NCI-H82 treated with DMSO at 0.1 percent for 48 hours (cell line): ENCODE results near the gene AOAH.
A peak's percentile ranks its signal among the peaks of the same experiment; 100 is the strongest.
"Not testable (repeated sequence)": the region's sequence is repeated elsewhere in the genome, so short reads cannot be mapped to it uniquely, and the experiment has no call there.

ENCODE experiments used
- DNase-seq: peaks from one replicate; lab custom pipeline; 2025; ENCODE audit not compliant: unreplicated experiment; lab: John Stamatoyannopoulos, UW

Gene AOAH

DNA sequence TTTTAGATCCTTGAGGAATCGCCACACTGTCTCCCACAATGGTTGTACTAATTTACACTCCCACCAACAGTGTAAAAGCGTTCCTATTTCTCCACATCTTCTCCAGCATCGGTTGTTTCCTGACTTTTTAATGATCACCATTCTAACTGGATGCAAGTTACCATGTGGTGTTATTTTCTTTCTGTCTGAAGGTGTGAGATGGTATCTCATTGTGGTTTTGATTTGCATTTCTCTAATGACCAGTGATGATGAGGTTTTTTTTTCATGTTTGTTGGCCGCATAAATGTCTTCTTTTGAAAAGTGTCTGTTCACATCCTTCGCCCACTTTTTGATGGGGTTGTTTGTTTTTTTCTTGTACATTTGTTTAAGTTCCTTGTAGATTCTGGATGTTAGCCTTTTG is 20.4 kb downstream of the AOAH start:
- DNase-seq = not testable (repeated sequence)

DNA sequence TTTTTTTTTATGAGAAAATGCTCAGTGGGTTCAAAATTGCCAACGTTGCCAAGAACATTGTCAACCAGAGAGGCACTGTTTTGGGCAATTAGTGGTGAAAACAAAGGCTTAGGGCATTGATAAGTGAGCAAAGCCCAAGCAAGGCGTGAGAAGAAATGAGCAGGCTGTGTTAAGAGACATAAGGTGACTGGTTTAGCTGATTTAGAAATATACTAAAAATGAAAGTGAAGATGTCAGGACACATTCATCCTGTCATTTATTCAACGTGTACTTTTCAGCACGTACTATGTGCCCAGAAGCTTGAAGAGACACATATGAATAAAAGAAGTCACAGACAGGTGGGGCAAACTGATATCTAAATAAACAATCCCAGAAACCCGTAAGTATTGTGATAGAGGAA is 31.8 kb downstream of the AOAH start:
- DNase-seq = no peak

DNA sequence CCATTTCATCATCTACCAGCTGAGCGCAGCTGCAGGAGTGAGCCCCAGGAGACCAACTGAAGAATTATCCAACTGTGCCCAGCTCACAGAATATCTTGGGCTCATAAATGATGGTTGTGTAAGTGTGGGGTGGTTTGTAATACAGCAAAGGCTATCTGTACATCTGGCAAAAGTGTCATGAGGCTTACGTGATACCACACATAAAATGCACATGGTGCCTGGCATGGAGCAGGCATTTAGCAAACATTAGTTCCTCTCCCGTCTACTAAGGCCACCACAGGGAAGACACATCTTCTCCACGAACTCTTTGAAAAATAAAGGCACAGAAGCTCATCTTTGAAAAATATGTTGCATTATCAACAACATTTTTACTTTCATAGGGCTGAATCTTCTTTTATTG is 32.3 kb downstream of the AOAH start:
- DNase-seq = no peak

DNA sequence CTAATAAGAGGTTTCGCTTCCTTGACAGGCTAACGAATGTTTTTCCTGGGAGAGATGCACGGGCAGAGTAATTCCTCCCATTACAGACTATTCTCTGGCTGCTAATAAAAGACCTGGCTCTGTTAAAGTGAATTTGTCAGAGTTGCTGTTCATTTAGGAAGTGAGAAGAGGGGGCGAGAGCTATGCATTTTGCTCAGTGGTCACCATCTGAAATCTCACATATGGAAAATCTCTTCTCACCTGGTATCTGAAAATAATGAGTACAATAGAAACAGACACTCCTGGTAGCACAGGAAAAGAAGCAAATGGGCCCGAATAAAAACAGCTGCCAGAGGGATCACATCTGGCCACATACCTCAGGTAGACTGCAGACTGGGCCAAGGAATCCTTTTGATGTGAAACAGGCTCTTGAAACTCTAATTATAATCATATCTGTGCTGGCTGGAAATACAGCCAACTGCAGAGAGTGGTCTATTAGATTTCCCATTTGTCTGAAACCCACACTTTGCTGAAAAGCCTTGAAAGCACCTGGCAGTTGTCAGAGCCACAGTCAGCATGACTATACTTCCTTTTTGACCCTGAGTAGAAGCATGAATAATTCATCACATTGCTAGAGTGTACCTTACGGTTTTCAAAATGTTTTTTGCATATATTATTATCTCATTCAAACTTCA is 33.6 kb downstream of the AOAH start:
- DNase-seq = no peak

DNA sequence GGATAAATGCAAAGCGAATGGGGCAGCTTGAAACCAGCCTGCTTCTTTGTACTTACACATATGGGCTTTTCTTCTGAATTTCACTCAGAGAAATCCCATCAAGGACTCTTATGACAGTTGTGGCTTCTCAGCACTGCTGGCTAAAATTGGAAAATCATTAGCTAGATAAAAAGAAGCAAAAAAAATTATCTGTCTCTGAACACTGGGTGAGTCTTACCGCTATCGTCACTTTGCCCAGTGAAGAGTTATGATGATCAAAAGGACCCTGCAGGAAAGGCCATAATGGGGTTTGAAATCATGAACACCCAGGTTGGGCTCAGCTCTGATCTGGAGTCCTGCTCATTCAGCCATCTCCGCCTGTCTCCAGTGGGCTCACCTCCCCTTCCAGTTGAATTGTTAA is 34.3 kb downstream of the AOAH start:
- DNase-seq = no peak

DNA sequence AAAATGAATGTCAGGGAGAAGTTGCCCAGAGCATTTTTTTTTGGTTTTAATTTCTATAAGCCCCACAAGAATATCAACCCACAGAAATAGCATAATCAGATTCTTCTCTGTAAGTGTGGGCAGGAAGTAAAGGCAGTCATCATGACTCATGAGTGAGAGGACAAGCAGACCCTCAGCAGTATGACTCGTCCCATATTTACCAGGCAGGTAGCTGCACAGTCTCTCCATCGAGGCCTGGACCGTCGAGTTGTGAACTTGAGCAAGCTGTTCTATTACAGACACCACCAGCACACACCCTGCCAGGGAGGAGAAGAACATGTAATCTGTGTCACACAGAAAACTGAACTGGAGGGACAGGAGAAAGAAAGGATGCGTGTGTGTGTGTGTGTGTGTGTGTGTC is 37.8 kb downstream of the AOAH start:
- DNase-seq = no peak

DNA sequence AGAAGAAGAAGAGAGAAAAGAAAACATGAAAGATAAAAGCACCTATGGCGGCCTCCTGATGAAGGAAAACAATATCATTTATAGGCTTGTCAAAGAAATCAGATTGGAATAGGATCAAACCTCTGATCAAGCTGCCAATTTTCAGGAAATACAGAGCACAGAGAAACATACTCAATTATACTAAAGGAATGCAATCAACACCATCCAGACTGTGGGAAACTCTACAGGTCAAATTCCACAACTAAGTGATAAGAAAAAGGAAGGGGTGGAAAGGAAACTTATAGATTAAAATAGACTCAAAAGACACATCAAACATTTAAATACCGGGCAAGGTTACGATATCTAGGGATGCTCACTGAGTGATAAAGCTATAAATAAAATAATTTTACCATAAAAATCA is 39.3 kb downstream of the AOAH start:
- no peak for DNase-seq

DNA sequence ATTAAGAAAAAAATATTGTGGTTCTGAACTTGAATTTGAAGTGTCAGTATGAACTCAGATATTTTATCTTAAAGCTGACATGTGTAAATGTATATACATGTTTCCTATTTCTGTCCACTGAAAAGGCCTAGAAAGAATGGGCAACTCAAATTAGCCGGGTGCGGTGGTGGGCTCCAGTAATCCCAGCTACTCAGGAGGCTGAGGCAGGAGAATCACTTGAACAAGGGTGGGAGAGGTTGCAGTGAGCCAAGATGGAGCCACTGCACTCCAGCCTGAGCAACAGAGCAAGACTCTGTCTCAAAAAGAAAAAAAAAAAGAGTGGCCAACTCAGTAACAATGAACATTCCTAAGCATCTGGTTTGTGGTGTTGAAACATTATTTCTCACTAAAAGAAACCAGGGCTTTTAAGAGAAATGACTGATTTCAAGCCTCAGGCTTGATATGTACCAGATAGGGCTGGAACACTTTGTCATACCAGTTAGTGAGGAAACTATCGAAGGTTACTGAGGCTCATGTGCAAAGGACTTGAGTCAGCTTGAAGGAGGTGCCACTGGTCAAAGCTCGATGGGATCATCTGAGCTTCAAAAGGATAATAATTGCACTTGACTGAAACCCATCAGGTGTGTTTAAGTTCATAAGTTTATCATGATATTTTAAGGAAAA is 40.5 kb downstream of the AOAH start:
- no peak for DNase-seq

DNA sequence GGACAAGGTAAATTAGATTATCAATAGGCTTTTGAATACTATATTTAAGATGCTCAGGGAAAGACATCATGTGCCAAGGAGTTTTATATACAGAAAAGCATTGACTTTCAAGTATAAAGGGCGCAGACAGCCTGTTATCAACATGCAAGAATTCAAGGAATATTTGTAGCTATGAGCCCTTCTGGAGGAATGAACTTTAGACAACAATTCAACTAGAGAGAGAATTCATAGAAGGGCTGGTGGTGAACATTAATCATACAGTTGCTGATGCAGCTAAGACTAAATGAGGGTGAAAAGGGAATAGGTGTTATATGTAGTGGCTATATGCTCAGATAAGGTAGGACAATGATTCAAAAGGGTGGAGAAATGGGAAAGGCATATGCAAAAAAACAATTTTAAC is 41.2 kb downstream of the AOAH start:
- no peak for DNase-seq

DNA sequence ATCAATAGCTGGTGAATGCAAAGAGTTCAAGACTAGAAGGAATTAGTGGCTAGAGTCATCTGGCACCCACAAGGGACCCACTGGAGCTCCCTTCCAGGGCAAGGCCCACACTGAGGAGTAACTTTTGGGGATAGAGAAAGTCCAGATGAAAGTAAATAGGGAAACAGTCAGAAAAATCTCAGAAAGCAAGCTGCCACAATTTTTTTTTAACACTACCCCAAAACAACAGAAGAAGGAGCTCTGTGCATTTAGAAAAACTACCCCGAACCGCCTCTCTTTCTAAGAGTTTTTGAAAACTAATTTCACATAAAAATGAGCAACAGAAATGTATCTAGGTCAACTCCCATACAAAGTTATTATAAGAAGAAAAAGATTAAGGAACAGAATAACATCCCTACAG is 42.2 kb downstream of the AOAH start:
- no peak for DNase-seq

DNA sequence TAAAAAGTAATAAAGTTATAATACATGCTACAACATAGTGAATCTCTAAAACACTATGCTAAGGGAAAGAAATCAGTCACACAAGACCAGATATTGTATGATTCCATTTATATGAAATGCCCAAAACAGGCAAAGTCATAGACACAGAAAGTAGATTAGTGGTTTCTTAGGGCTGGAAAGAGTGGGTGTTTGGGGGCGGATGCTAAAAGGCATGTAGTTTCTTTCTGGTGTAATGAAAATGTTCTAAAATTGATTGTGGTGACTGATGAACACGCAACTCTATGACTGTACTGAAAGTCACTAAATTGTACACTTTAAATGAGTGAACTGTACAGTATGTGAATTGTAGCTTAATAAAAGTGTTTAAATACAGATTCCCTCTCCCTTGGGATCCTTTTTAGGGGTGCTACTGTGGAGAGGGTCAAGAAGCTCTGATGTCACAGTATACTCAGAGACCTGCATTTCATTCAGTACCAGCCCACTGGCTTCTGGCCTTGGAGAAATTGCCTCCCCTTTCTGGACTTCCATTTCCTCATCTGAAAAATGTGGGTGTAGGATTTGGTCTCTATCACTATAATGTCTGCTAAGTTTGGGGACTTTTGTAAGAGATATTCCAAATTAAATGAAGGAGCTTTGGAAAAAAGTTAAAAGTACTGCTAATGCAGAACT is 46.4 kb downstream of the AOAH start:
- no peak for DNase-seq

DNA sequence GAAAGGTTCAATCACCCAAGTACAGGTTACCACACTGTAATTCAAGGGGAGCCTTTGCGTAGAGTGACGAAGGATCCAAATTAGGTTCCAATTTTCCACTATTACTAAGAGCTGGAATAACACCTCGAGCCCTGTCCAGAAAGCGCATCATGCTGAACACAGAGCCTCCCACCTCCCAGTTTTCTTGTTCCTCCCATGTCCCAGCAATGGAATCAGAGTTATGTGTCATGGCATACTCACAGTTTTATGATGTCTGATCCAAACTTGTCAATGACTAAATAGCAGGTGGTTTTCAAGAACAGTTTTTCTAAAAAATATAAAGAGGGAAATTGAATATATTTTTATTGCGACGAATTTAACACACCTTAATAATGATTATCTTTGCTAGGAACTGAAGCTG is 50.6 kb downstream of the AOAH start:
- no peak for DNase-seq

DNA sequence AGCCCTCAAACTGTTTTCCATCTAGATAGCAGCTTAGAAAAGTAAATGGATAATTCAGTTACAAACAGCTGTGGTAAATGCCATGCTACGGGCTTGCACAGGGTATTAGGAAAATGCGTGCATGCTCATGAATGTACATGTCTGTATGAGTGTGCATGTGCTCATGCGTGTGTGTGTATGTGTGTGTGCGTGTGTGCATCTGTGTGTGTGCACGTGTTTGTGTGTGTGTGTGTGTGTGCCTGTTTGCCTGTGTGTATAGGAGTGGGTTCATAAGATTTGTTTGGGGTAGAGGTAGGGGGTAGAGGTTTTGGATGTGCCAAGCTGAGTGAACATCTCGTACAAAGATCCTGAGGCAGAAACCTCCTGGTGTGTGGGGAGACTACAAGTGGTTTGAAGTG is 52.9 kb downstream of the AOAH start:
- no peak for DNase-seq

DNA sequence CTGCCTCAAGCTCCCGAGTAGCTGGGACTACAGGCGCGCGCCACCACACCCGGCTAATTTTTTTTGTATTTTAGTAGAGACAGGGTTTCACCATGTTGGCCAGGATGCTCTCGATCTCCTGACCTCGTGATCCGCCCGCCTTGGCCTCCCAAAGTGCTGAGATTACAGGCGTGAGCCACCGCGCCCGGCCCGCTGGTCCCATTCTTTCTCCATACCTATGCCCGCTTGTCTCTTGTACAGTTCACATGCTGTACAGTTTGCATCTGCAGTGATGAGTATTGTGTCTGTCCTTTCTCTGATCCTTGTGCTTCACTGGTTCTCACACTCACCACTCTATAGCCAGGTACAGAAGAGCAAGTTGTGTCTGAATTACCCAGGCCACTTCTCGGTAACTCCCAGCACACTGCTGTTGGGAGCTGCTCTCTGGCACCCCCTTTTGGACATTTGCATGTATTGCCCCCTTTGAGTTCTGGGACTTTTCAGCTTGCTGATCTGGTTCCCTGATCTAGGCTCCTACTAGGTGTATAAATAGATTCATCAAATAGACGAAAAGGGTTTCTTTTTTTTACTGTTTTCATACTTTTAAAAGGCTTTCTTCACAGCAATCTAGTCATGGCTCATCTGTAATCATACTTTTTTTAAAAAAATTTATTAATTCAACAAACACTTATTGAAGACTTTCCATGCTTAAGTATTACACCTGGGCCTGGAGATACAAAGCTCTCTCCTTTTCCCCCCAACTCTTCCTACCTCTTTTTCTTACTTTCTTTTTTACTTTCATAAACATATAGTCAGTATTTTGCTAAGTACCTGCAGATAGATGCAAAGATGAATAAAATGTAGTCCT is 53.5 kb downstream of the AOAH start:
- DNase-seq = peak; percentile 71

DNA sequence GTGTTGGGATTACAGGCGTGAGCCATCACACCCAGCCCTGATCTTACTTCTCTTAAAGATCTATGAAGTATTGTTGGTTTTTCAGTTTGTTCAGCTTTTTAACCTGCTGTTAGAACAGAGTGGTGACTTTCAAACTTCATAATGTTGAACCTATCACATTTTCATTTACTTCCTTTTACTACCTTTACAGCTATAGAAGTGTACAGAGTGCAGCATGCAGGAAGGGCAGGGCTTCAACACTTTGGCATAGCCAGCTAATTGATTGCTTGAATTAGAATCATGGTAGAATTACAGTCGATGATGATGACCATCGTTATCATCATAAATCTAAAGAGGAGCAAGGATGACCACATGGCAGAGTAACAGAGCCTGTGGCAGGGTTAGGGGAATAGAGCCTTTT is 55.5 kb downstream of the AOAH start:
- no peak for DNase-seq

DNA sequence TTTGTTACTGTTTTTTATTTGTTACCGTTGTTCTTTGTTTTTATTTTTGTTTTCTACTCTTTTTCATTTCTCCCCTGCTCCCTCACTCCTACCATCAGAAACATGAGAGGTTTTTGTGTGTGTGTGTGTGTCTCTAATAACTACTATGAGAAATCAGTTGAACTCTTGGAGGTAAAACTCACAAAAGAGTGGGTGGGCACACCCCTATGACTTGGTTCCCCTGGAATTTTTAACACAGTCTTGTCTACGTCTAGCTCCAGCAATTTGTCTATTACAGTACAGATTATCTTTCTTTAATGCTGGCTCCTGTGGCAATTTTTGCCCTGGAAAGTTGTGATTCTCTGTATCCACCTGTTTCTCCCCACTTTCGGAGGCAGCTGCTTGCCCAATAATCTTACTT is 56.2 kb downstream of the AOAH start:
- no peak for DNase-seq

DNA sequence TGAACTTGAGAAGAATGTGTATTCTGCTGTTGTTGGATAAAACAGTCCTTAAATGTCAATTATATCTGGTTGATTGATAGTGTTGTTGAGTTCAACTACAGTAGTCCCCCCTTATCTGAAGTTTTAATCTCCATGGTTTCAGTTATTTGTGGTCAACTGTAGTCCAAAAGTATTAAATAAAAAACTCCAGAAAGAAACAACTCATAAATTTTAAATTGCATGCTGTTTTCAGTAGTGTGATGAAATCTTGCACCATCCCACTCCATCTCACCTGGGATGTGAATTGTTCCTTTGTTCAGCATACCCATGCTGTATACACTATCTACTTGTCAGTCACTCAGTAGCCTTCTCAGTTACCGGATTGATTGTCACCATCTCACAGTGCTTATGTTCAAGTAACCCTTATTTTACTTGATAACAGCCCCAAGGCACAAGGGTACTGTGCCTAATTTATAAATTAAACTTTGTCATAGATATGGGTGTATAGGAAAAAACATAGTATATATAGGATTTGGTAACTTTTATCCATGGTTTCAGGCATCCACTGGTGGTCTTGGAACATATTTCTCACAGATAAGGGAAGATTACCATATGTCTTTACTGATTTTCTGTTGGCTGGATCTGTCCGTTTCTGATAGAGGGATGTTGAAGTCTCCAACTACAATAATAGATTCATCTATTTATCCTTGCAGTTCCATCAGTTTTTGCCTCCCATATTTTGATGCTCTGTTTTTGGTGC is 57.1 kb downstream of the AOAH start:
- no peak for DNase-seq

DNA sequence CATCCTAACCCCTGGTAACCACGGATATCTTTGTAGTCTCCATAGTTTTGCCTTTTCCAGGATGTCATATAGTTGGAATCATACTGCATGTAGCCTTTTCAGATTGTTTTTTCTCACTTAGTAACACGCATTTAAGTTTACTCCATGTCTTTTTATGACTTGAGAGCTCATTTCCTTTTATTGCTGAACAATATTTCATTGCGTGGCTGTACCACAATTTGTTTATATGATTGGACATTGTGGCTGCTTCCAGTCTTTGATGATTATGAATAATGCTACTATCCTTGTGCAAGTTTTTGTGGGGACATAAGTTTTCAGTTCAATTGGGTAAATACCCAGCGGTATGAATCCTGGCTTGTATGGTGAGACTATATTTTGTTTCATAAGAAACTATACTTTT is 60.8 kb downstream of the AOAH start:
- DNase-seq = no peak

DNA sequence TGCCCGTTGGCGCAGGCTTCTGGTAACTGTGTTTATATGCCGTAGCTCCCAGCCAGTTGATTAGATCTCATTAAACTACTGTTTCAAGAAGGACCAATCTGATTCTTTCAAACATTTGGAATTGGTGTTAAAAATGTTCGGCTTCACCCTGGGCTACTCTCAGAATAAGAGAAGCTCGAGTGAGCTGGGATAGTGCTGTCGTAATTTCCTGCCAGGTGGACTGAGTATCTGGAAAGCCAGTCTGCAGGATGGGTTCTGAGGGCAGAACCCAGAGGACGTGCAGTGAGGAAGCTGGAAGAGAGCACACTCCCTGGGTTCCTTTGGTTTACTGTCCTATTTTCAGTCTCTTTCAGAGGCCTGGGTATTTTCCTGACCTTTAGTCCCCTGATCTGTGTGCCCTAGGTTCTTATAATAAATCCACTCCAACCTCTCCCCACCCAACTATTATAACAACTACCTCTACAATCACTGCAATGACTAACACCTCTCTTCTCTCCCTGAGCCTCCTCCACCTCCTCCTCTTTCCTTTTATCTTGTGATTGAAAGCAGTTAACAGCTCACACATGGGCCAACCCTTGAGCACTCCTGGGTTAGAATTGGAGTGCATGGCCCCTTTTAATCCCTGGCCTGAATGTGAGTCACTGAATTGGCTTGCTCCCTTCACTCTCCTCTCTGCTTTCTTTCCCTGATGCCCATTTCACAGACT is 63.0 kb downstream of the AOAH start:
- no peak for DNase-seq

DNA sequence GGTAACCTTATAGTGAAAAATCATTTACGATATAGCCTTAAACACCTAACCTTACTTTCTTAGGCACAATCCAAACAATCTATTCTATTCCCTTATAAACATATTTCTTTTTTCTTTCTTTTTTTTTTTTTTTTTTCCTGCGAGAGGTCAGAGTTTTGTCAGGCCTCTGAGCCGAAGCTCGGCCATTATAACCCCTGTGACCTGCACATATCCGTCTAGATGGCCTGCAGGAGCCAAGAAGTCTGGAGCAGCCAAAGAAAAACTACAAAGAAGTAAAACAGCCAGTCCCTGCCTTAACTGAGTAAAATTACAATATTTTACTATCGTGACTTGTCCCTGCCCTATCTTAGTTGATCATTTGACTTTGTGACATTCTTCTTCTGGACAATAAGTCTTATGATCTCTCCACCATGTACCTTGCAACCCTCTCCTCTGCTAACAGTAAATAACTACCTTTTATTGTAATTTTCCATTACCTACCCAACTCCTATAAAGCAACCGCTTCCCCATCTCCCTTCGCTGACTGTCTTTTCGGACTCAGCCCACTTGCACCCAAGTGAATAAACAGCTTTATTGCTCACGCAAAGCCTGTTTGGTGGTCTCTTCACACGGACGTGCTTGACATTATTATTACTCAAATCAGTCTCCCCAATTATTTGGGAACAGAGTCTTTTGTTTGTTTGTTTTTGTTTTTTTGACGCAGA is 64.5 kb downstream of the AOAH start:
- no peak for DNase-seq
